Activated naive CD8-positive, alpha-beta T cell treated with anti-CD3 and anti-CD28 coated beads, Interleukin-2, amount 50 U/mL, for 24 hours (primary cell): ENCODE measurements around the gene LDHB.
"Not testable (repeated sequence)": the region's sequence is repeated elsewhere in the genome, so short reads cannot be mapped to it uniquely, and the experiment has no call there.

Experiments used
- ATAC-seq: fragments of 150-1000 bp; cut with Tn5 transposase; one replicate; pipeline ENCODE4 v1.10.0; 2021
- DNase-seq: peaks from one replicate; pipeline ENCODE4 v3.0.0; 2021
- H3K27ac Mint-ChIP-seq: one replicate; pipeline ENCODE4 v1.8.0; 2021; ENCODE audit warnings: mild to moderate bottlenecking, mixed read lengths
- H3K27me3 Mint-ChIP-seq: one replicate; pipeline ENCODE4 v1.8.0; 2021; ENCODE audit warnings: mixed read lengths
- H3K36me3 Mint-ChIP-seq: one replicate; pipeline ENCODE4 v1.8.0; 2021; ENCODE audit warnings: low read depth, mixed read lengths
- H3K4me1 Mint-ChIP-seq: one replicate; pipeline ENCODE4 v1.8.0; 2021; ENCODE audit warnings: mixed read lengths
- H3K4me3 Mint-ChIP-seq: one replicate; pipeline ENCODE4 v1.8.0; 2021; ENCODE audit warnings: mild to moderate bottlenecking, moderate library complexity, mixed read lengths
- H3K9me3 Mint-ChIP-seq: one replicate; pipeline ENCODE4 v1.8.0; 2021; ENCODE audit warnings: mixed read lengths

LDHB gene

DNA sequence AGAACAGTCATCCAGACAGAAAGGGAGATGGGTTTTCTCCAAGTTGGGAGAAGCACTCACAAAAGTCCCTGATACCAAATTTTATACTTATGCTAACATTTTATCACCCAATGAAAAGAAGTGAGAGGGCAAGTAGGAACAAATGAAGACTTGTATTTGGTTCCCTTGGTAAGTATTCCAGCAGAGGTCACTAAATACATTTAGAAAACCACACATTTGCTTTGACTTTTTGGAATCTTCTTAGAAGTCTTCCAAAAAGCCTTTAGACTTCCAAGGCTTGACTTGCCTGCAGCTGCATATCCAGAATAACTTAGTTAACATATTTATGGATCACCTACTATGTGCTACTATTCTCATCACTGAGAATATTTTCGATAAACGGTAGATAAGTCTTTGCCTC, 49.9 kb downstream of the LDHB start:
- no peak for ATAC-seq
- H3K27me3 Mint-ChIP-seq = no peaks in the 10 kb centered on the region
- H3K27ac Mint-ChIP-seq = no peak overlapping the region
- H3K9me3 Mint-ChIP-seq = no peaks in the 10 kb centered on the region
- H3K36me3 Mint-ChIP-seq = no peaks in the 10 kb centered on the region
- no peak overlapping the region for H3K4me3 Mint-ChIP-seq
- H3K4me1 Mint-ChIP-seq = peaks cover 3% of the 10 kb centered on the region
- DNase-seq = no peak

DNA sequence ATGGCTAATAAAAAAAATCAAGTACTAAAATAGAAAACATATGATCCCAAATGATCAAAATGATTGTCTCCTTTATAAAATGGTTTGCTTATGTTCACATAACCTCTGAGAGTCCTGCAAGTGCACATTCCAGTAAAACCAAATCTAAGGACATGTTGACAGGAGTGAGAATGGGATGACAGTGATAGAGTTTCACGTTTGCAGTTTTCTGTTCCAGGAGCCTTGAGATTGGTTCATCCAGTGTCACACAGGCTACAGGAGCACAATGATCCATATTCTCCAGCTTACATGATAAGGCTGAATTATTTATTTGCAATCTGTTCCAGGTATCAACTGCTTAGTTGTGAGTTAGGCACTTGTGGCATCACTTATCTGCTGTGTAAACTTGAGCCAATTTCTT, 51.5 kb downstream of the LDHB start:
- Mint-ChIP-seq H3K4me1 (no peaks in the 10 kb centered on the region), H3K36me3 (no peaks in the 10 kb centered on the region), H3K27me3 (no peaks in the 10 kb centered on the region), H3K27ac (no peak overlapping the region), H3K9me3 (no peaks in the 10 kb centered on the region), H3K4me3 (no peak overlapping the region)
- no peak for DNase-seq
- no peak for ATAC-seq

DNA sequence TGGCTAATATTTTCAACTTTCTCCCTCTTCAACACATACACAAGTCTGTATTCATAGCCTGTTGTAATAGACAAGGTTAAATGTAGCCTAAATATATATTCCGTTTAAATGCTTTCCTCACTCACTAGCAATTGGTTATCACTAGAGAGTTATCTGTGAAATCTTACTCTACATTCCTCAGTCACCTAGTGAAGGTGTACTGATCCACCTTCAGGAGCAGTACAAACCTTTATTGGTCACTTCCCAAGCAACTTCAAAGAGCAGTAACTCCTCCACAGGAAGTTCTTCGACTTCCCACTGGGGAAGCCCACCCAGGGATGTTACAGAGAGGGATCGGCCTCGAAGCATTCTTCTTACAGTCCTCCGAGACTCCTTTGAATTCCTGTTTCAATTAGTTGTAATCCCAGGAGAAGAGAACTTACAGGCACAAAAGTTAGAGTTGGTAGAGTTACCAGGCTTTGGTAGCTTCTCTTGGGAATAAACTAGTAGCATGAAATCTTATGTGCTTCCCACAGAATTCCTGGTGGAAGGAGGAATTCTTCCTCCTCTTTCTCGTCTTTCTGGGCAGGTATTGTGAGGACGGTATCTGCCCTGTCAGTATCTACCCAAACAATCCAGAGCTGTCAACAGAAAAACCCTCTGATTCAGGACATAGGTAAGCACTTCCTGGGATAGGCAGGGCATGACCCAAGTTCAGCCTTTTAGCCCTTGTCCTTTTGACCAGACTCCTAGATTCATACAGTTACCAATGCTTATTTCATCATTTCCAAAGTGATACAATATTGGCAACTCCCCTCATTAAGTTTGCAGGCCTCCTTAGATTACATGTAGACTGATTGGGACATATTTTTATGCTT, 53.2 kb downstream of the LDHB start, which contains the start of gene GYS2:
TSS of gene GYS2 (minus strand) at position 603 of the 857 bp plus-strand sequence. CDS start at position 348, 255 bp downstream.
- Mint-ChIP-seq H3K4me1 (no peaks in the 10 kb centered on the region), H3K9me3 (no peaks in the 10 kb centered on the region), H3K36me3 (no peaks in the 10 kb centered on the region), H3K27me3 (no peaks in the 10 kb centered on the region), H3K4me3 (no peak within 1 kb of the TSS), H3K27ac (no peak within 1 kb of the TSS)
- DNase-seq (no peak), ATAC-seq (no peak)

DNA sequence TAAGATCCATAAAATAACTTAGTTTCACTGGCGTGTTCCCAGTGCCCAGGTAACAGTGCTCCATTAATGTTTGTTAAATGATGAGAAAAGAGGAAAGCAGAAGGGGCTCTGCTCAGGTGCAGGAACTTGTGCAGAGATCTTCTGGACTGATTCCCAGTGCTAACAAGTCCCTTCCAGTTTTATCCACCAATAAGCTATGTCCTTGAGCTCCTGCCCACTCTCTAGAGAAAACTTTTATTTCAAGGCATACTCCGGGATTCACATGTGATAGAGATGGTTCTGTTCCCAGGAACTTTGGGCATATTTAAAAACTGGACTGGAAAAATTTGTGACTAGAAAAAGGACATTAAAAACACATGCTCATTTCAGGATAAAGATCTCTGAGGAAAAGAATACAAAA, 54.9 kb downstream of the LDHB start:
- Mint-ChIP-seq H3K4me1 (no peaks in the 10 kb centered on the region), H3K9me3 (no peaks in the 10 kb centered on the region), H3K4me3 (no peak overlapping the region), H3K27ac (no peak overlapping the region), H3K27me3 (no peaks in the 10 kb centered on the region), H3K36me3 (no peaks in the 10 kb centered on the region)
- no peak for DNase-seq
- no peak for ATAC-seq

DNA sequence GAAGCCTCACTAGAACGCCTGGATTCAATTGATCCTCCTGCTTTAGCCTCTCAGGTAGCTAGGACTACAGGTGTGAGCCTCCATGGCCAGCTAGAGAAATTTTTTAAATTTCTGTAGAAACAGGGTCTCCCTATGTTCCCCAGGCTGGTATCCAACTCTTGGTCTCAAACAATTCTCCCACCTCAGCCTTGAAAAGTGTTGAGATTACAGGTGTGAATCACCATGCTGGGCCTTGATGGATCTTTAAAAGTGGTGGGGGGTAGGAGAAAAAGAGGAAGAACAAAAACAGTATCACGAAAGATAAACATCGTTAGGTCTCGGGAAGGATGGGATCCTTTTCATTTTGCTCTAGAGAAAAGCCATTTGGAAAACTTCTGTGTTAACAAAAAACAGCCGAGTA, 57.4 kb downstream of the LDHB start:
- no peak for ATAC-seq
- Mint-ChIP-seq H3K4me1 (no peaks in the 10 kb centered on the region), H3K27ac (no peak overlapping the region), H3K9me3 (no peaks in the 10 kb centered on the region), H3K36me3 (no peaks in the 10 kb centered on the region), H3K27me3 (no peaks in the 10 kb centered on the region), H3K4me3 (no peak overlapping the region)
- no peak for DNase-seq

DNA sequence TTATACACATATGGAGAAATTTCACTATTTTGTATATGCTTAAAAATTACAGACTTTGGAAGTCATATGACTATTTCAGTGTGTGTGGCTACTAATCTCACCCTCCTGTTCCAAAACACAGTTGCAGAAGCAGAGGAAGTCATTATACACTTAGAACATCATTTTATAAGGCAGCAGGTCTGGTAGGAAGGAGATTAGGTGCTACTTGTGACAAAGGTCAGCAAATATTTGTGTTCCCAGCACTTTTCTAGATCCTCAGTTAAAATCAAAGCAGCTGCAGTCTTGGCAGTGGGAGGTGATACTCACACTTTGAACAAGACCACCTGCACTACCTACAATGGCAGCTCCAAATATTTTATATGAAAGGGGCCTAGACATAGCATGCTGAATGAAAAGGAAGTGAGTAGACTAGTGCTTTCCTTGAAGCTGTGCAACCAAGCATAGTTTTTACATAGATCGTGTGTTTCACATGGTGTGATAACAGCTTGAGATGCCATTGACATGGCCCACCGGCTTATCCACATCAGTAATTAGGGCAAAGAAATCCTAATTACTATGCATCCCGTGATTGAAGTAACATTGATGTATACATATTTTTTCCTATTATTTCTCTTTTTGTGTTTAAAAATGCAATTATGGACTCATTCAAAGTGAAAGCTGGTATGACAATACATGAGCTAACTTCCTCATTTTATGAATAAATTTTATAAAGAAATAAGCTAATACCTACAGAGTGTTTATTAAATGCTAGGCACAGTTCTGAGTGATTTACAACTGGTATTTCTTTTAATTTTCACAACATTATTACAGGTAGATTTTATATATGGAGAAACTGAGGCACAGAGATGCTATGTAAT, 58.3 kb downstream of the LDHB start:
- Mint-ChIP-seq H3K4me3 (no peak overlapping the region), H3K4me1 (no peaks in the 10 kb centered on the region), H3K36me3 (no peaks in the 10 kb centered on the region), H3K27me3 (no peaks in the 10 kb centered on the region), H3K27ac (no peak overlapping the region), H3K9me3 (no peaks in the 10 kb centered on the region)
- DNase-seq = no peak
- ATAC-seq = no peak

DNA sequence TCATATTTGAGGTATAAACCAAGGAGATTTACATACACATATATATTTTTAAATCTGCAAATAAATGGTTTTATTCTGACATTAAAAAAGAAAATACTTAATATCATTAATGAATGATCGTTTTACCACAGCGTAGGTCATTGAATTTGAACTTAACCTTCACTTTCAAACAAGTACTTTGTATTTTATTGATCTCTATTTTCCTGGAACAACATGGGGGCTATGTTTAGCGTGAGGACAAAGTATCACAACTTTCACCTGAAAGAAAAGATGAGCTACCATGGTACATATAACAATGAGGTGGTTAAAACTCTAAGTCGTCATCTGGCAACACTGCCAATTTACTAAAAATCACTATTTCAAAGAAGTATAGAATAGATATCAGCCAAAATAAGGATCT, 59.0 kb downstream of the LDHB start:
- DNase-seq = no peak
- no peak for ATAC-seq
- H3K9me3 Mint-ChIP-seq = no peaks in the 10 kb centered on the region
- H3K27me3 Mint-ChIP-seq = no peaks in the 10 kb centered on the region
- H3K36me3 Mint-ChIP-seq = no peaks in the 10 kb centered on the region
- H3K27ac Mint-ChIP-seq = no peak overlapping the region
- no peaks in the 10 kb centered on the region for H3K4me1 Mint-ChIP-seq
- no peak overlapping the region for H3K4me3 Mint-ChIP-seq

DNA sequence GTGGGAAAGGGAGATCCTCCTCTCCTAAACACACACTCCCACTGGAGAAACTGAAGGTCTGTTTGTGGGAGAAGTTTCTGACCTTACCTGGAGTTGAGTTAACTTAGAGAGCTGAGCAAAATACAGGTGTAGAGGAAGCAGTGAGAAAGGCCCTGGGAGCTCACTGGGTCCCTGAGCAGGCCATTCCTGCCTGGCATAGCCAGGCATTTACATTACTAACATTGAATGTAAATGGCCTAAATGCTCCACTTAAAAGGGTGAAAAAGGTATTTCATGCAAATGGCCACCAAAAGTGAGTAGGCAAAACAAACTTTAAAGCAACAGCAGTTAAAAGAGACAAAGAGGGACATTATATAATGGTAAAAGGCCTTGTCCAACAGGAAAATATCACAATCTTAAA, 62.3 kb downstream of the LDHB start:
- not testable (repeated sequence) for DNase-seq, H3K36me3 Mint-ChIP-seq, H3K4me1 Mint-ChIP-seq, H3K27me3 Mint-ChIP-seq, ATAC-seq, H3K27ac Mint-ChIP-seq, H3K4me3 Mint-ChIP-seq
- H3K9me3 Mint-ChIP-seq = peaks cover 25% of the 10 kb centered on the region

DNA sequence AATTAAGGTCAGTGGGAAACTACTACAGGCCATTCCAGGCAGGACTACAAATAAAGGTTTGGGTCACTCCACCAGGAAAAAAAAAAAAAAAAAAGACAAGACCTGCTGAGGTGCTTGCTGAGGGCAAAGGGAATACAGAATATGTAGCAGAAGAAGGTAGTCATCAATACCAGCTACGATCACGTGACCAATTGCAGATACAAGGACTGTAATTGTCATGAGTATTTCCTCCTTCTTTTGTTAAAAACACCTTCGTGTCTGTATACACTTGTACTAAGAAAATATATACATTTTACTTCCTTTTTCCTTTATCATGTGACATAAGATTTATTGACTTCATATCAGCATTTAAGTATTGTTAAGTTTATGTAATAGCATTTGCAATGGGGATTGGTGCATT, 72.2 kb downstream of the LDHB start:
- ATAC-seq (no peak), DNase-seq (no peak)
- no peak overlapping the region for H3K4me3 Mint-ChIP-seq
- H3K27me3 Mint-ChIP-seq = no peaks in the 10 kb centered on the region
- no peaks in the 10 kb centered on the region for H3K36me3 Mint-ChIP-seq
- H3K4me1 Mint-ChIP-seq = no peaks in the 10 kb centered on the region
- no peak overlapping the region for H3K27ac Mint-ChIP-seq
- H3K9me3 Mint-ChIP-seq = peaks cover 9% of the 10 kb centered on the region
